ENCODE data around the gene DHPS.

DNA sequence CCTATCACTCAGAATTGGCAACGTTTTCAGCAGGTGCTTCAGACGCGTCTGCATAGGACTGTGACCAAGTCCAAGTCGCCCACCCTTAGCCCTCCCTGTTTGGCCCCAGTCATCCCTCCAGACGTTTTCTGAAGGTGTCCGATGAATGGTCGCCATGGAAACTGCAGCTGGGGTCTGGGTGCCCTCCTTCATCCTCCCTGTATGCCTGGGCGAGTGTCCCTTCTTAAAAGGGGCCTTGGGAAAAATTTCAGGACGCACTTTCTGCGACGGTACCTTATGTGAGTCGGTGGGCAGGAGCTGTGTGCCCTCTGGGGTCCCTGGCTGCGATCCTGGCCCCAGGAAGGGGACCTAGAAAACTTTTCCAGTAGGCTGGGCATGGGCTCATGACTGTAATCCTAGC is 40.2 kb downstream of the DHPS start:
- no peak for TF ChIP-seq POLR2AphosphoS5 (IDR thresholded peaks at IDR 0.05)
- TF ChIP-seq, protein P1, sequence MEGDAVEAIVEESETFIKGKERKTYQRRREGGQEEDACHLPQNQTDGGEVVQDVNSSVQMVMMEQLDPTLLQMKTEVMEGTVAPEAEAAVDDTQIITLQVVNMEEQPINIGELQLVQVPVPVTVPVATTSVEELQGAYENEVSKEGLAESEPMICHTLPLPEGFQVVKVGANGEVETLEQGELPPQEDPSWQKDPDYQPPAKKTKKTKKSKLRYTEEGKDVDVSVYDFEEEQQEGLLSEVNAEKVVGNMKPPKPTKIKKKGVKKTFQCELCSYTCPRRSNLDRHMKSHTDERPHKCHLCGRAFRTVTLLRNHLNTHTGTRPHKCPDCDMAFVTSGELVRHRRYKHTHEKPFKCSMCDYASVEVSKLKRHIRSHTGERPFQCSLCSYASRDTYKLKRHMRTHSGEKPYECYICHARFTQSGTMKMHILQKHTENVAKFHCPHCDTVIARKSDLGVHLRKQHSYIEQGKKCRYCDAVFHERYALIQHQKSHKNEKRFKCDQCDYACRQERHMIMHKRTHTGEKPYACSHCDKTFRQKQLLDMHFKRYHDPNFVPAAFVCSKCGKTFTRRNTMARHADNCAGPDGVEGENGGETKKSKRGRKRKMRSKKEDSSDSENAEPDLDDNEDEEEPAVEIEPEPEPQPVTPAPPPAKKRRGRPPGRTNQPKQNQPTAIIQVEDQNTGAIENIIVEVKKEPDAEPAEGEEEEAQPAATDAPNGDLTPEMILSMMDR (IDR thresholded peaks at IDR 0.05): no peak

Measured in breast epithelium (tissue), 3 donors.